Liver (tissue), 9 donors: ENCODE results near the gene DET1. TPM values are rescaled to one million over a fixed set of nuclear protein-coding genes. Genes with fewer than 3 reads are reported as not detected.

Experiments
- DNase-seq: peaks from one replicate; pipeline ENCODE4 v3.0.0-alpha.2; 2017; ENCODE audit warnings: low spot score
- H3K27ac ChIP-seq, 2 donors: one replicate each; pipeline ENCODE4 v1.7.0; 2013; ENCODE audit warnings: inconsistent platforms in 2 of 2, low read length in 2 of 2, control low read depth in 1 of 2, low read depth in 1 of 2, mild to moderate bottlenecking in 1 of 2
- H3K27me3 ChIP-seq, 4 donors: one replicate each; pipeline versions ENCODE4 v1.6.1 to v1.7.0; 2013; ENCODE audit warnings: low read length in 3 of 4, inconsistent platforms in 1 of 4, mild to moderate bottlenecking in 1 of 4, moderate library complexity in 1 of 4; ENCODE audit not compliant: control insufficient read depth in 4 of 4, insufficient read depth in 4 of 4
- H3K36me3 ChIP-seq, 4 donors: one replicate each; pipeline versions ENCODE4 v1.6.1 to v1.7.0; 2013; ENCODE audit warnings: low read length in 3 of 4, mild to moderate bottlenecking in 3 of 4, low read depth in 1 of 4, moderate library complexity in 1 of 4; ENCODE audit not compliant: control insufficient read depth in 4 of 4, insufficient read depth in 3 of 4
- H3K4me1 ChIP-seq, 4 donors: one replicate each; pipeline versions ENCODE4 v1.6.1 to v1.7.0; 2013; ENCODE audit warnings: low read length in 3 of 4, mild to moderate bottlenecking in 3 of 4, moderate library complexity in 1 of 4; ENCODE audit not compliant: control insufficient read depth in 4 of 4, insufficient read depth in 4 of 4
- H3K4me3 ChIP-seq, 3 donors: one replicate each; pipeline versions ENCODE4 v1.6.1 to v1.7.0; 2013; ENCODE audit warnings: low read length in 3 of 3, control low read depth in 1 of 3, low read depth in 1 of 3, mild to moderate bottlenecking in 1 of 3
- H3K9ac ChIP-seq, 2 donors: one replicate each; pipeline ENCODE4 v1.7.0; 2013; ENCODE audit warnings: low read length in 2 of 2, mild to moderate bottlenecking in 2 of 2, moderate library complexity in 2 of 2, control low read depth in 1 of 2, low read depth in 1 of 2
- H3K9me3 ChIP-seq, 4 donors: one replicate each; pipeline versions ENCODE4 v1.6.1 to v1.7.0; 2013; ENCODE audit warnings: low read length in 3 of 4; ENCODE audit not compliant: control insufficient read depth in 4 of 4
- ATF3 ChIP-seq: IDR thresholded peaks from 2 replicates; pipeline ENCODE4 v1.6.1; 2016; ENCODE audit warnings: antibody characterized with exemption
- CTCF ChIP-seq: fragments of 150-350 bp; IDR thresholded peaks from 2 replicates; pipeline ENCODE4 v1.5.1; 2017; ENCODE audit warnings: improper control_type of control experiment, low read depth, low read length; ENCODE audit not compliant: missing input control
- FOXA2 ChIP-seq: IDR thresholded peaks from 2 replicates; pipeline ENCODE4 v1.6.1; 2016; ENCODE audit warnings: antibody characterized with exemption
- GABPA ChIP-seq, 2 donors: IDR thresholded peaks in 1 of 2; conservative IDR thresholded peaks in 1 of 2; 2 replicates each; pipeline ENCODE4 v1.6.1; 2016; ENCODE audit warnings: antibody characterized with exemption in 2 of 2, mild to moderate bottlenecking in 1 of 2, moderate library complexity in 1 of 2
- HNF4G ChIP-seq: IDR thresholded peaks from 2 replicates; pipeline ENCODE4 v1.6.1; 2016; ENCODE audit warnings: antibody characterized with exemption
- MAX ChIP-seq: IDR thresholded peaks from 2 replicates; pipeline ENCODE4 v1.6.1; 2016; ENCODE audit warnings: antibody characterized with exemption
- NR2F2 ChIP-seq: IDR thresholded peaks from 2 replicates; pipeline ENCODE4 v1.6.1; 2016; ENCODE audit warnings: antibody characterized with exemption
- REST ChIP-seq: IDR thresholded peaks from 2 replicates; pipeline ENCODE4 v1.6.1; 2016; ENCODE audit warnings: antibody characterized with exemption, mild to moderate bottlenecking
- RXRA ChIP-seq, 2 donors: IDR thresholded peaks; 2 replicates each; pipeline ENCODE4 v1.6.1; 2017 to 2018; ENCODE audit warnings: antibody characterized with exemption in 2 of 2, mild to moderate bottlenecking in 1 of 2
- SP1 ChIP-seq: IDR thresholded peaks from 2 replicates; pipeline ENCODE4 v1.6.1; 2018; ENCODE audit warnings: antibody characterized with exemption, mild to moderate bottlenecking
- YY1 ChIP-seq: IDR thresholded peaks from 2 replicates; pipeline ENCODE4 v1.6.1; 2016; ENCODE audit warnings: antibody characterized with exemption, mild to moderate bottlenecking
- ZBTB33 ChIP-seq: IDR thresholded peaks from 2 replicates; pipeline ENCODE4 v1.6.1; 2016; ENCODE audit warnings: antibody characterized with exemption
- WGBS: extraction: QIAGEN DNeasy Blood & Tissue Kit; methylation state at CpG from one replicate; pipeline ENCODE4 v1.1.7; 2013; 5-methylcytosine and 5-hydroxymethylcytosine counted together
- polyA plus RNA-seq, 2 donors: library from polyadenylated mRNA; stranded (reverse) in 1 of 2; unstranded in 1 of 2; fragments of 200-250 nt in 1 of 2; fragments of >200 nt in 1 of 2; fragmentation: Nextera tagmentation in 1 of 2; extraction: Ambion mirVana in 1 of 2; gene quantifications; one replicate each; pipeline versions ENCODE4 v1.2.1 to v1.2.3, GENCODE V29; 2013 to 2015
- total RNA-seq, 2 donors: library from RNA; depleted of rRNA; stranded (reverse); fragments of >200 nt; gene quantifications; one replicate each; pipeline ENCODE4 v1.2.3, GENCODE V29; 2014
- donor health status: healthy.
- donor health status: healthy.
- donor health status: healthy.
- donor health status: healthy.
- donor health status: healthy.

Gene DET1
- total and polyA plus RNA-seq, 4 donors: 1.3 to 5.4 (median 2.4) TPM

GRCh38 chr15:88518903-88519302 is 27.6 kb downstream of the DET1 start:
- peaks cover 0 to 5% (median 3%) of the 10 kb centered on the region in 4 donors for H3K36me3 ChIP-seq

GRCh38 chr15:88513195-88513594 is 33.3 kb downstream of the DET1 start:
- 90% methylated on average over 5 of the region's 5 CpGs for WGBS
- Histone ChIP-seq H3K27me3 (no peaks in the 10 kb centered on the region), H3K36me3 (peaks cover 0 to 24% (median 8%) of the 10 kb centered on the region in 4 donors), H3K9ac (no peak overlapping the region), H3K4me3 (no peak overlapping the region), H3K9me3 (no peaks in the 10 kb centered on the region), H3K27ac (no peak overlapping the region), H3K4me1 (no peaks in the 10 kb centered on the region)
- no peak for DNase-seq
- TF ChIP-seq FOXA2 (no peak), SP1 (no peak), REST (no peak), NR2F2 (no peak), GABPA (IDR thresholded peaks at IDR 0.05 in 1 of 2, conservative IDR thresholded peaks at IDR 0.05 in 1 of 2) (no peak), HNF4G (no peak), CTCF (no peak), RXRA (IDR thresholded peaks at IDR 0.05) (no peak), YY1 (no peak)

More at GRCh38 chr15:88518903-88519302, 27.6 kb downstream of the DET1 start:
- Histone ChIP-seq H3K27ac (no peak overlapping the region), H3K9ac (no peak overlapping the region), H3K4me1 (no peaks in the 10 kb centered on the region), H3K9me3 (no peaks in the 10 kb centered on the region), H3K4me3 (no peak overlapping the region), H3K27me3 (no peaks in the 10 kb centered on the region)
- DNase-seq: no peak
- no peak for TF ChIP-seq REST
- TF ChIP-seq FOXA2: no peak
- TF ChIP-seq ZBTB33: no peak
- TF ChIP-seq MAX: no peak
- TF ChIP-seq ATF3: no peak
- TF ChIP-seq GABPA (IDR thresholded peaks at IDR 0.05 in 1 of 2, conservative IDR thresholded peaks at IDR 0.05 in 1 of 2): no peak
- 96% methylated on average over 3 of the region's 3 CpGs for WGBS
